Measurements from ENCODE around the gene SLC16A11.
A peak's percentile ranks its signal among the peaks of the same experiment; 100 is the strongest.

GRCh38 chr17:7021993-7022778 lies 21.7 kb downstream of the SLC16A11 start:
- TF ChIP-seq CTCF (IDR thresholded peaks at IDR 0.05) = peak; percentile 63 to 98 (median 89)
- no peak for TF ChIP-seq POLR2A (IDR thresholded peaks at IDR 0.05)
